Spleen (tissue), 11 donors: ENCODE results near the gene SLC25A43. TPM values are rescaled to one million over a fixed set of nuclear protein-coding genes. Genes with fewer than 3 reads are reported as not detected.

Source experiments
- DNase-seq: peaks from one replicate; pipeline ENCODE4 v3.0.0-alpha.2; 2020
- H3K27ac ChIP-seq, 8 donors: fragments of 200-600 bp; sonication (generic) in 7 of 8; 1 replicate in 4 of 8; 2 replicates in 4 of 8; pipeline versions ENCODE4 v1.5.0 to v1.8.0; 2016 to 2021; ENCODE audit warnings: inconsistent platforms in 4 of 8, mild to moderate bottlenecking in 4 of 8, moderate library complexity in 1 of 8
- H3K27me3 ChIP-seq, 7 donors: fragments of 200-600 bp; sonication (generic) in 6 of 7; replicated peaks in 1 of 7; 1 replicate in 4 of 7; 2 replicates in 3 of 7; pipeline versions ENCODE4 v1.5.0 to v1.8.0; 2016 to 2021; ENCODE audit warnings: inconsistent platforms in 3 of 7, mild to moderate bottlenecking in 1 of 7
- H3K36me3 ChIP-seq, 6 donors: fragments of 200-600 bp; sonication (generic) in 5 of 6; 1 replicate in 4 of 6; 2 replicates in 2 of 6; pipeline versions ENCODE4 v1.5.0 to v1.8.0; 2016 to 2021; ENCODE audit warnings: inconsistent platforms in 2 of 6
- H3K4me1 ChIP-seq, 6 donors: fragments of 200-600 bp; sonication (generic) in 5 of 6; 1 replicate in 3 of 6; 2 replicates in 3 of 6; pipeline versions ENCODE4 v1.5.0 to v1.8.0; 2016 to 2021; ENCODE audit warnings: inconsistent platforms in 3 of 6
- H3K4me3 ChIP-seq, 8 donors: fragments of 200-600 bp; sonication (generic) in 7 of 8; 1 replicate in 4 of 8; 2 replicates in 4 of 8; pipeline versions ENCODE4 v1.5.0 to v1.8.0; 2016 to 2021; ENCODE audit warnings: inconsistent platforms in 4 of 8, mild to moderate bottlenecking in 4 of 8, moderate library complexity in 2 of 8
- H3K9me3 ChIP-seq, 8 donors: fragments of 200-600 bp; sonication (generic) in 7 of 8; 1 replicate in 4 of 8; 2 replicates in 4 of 8; pipeline versions ENCODE4 v1.5.0 to v1.8.0; 2016 to 2021; ENCODE audit warnings: inconsistent platforms in 4 of 8
- POLR2A ChIP-seq, 3 donors: fragments of 450-650 bp; IDR thresholded peaks; one replicate each; pipeline ENCODE4 v1.5.1; 2017; ENCODE audit warnings: antibody characterized with exemption in 3 of 3, mild to moderate bottlenecking in 1 of 3
- POLR2AphosphoS5 ChIP-seq, 3 donors: sonication (generic); formaldehyde crosslinking; IDR thresholded peaks; one replicate each; pipeline ENCODE4 v1.5.1; 2017; ENCODE audit warnings: antibody characterized with exemption in 3 of 3
- WGBS, 5 donors: extraction: QIAGEN DNeasy Blood & Tissue Kit in 3 of 5; methylation state at CpG; one replicate each; pipeline versions ENCODE4 v1.1.5 to v1.1.7; 2013 to 2018; 5-methylcytosine and 5-hydroxymethylcytosine counted together
- intact Hi-C: fragments of 100-400 bp; cut with DNase I; formaldehyde crosslinking; loops from one replicate; pipeline ENCODE4 v1.15.0; 2023; ENCODE audit warnings: low total_unique reads
- polyA plus RNA-seq, 3 donors: library from polyadenylated mRNA; stranded (reverse); fragments of 200-250 nt; gene quantifications; one replicate each; pipeline ENCODE4 v1.2.1, GENCODE V29; 2013
- total RNA-seq, 7 donors: library from RNA; depleted of rRNA in 3 of 7; stranded (reverse); fragments of >200 nt in 3 of 7; fragmentation: NEBNext Ultra II Directional in 4 of 7; extraction: Animal tissue kit (Norgen Biotek cat#: 25700) in 4 of 7; gene quantifications; one replicate each; pipeline versions ENCODE4 v1.1.0 to v1.2.1, GENCODE V29; 2016 to 2021
- TF ChIP-seq, protein P1 (sequence below), 11 experiments: fragments of 200-600 bp in 7 of 11; fragments of 450-650 bp in 4 of 11; sonication (generic) in 4 of 11; IDR thresholded peaks in 8 of 11; conservative IDR thresholded peaks in 3 of 11; 1 replicate in 7 of 11; 2 replicates in 4 of 11; pipeline versions ENCODE4 v1.4.0 to v1.8.0; 2016 to 2021; ENCODE audit warnings: antibody characterized with exemption in 11 of 11, inconsistent platforms in 4 of 11, mild to moderate bottlenecking in 1 of 11
- donor health status: healthy with polysubstance abuse.
- donor health status: DM: no; HTN: no; CAD: no; lungs with moderate emphysema.
- donor health status: DM: no; HTN: no; CAD: no.
- donor health status: Bipolar disorder and iron deficiency.
- donor health status: healthy.
- donor health status: DM: no; HTN: no; CAD: no.
- donor health status: DM: yes; HTN: yes; CAD: no.

The SLC25A43 gene
- total and polyA plus RNA-seq, 10 donors = 5.5 to 13.7 (median 9.5) TPM

- no peak overlapping the region for H3K27ac ChIP-seq
- intact Hi-C loops = no loop called here
- H3K4me3 ChIP-seq = no peak overlapping the region
- no peaks in the 10 kb centered on the region for H3K27me3 ChIP-seq
- WGBS, 5 donors = 46 to 72% (median 62%) methylated on average over 7 of the region's 7 CpGs
- no peak for DNase-seq
- no peaks in the 10 kb centered on the region for H3K9me3 ChIP-seq
- no peaks in the 10 kb centered on the region for H3K36me3 ChIP-seq
- TF ChIP-seq POLR2AphosphoS5 (IDR thresholded peaks at IDR 0.05) (no peak), POLR2A (IDR thresholded peaks at IDR 0.05) (no peak)
- TF ChIP-seq, protein P1, sequence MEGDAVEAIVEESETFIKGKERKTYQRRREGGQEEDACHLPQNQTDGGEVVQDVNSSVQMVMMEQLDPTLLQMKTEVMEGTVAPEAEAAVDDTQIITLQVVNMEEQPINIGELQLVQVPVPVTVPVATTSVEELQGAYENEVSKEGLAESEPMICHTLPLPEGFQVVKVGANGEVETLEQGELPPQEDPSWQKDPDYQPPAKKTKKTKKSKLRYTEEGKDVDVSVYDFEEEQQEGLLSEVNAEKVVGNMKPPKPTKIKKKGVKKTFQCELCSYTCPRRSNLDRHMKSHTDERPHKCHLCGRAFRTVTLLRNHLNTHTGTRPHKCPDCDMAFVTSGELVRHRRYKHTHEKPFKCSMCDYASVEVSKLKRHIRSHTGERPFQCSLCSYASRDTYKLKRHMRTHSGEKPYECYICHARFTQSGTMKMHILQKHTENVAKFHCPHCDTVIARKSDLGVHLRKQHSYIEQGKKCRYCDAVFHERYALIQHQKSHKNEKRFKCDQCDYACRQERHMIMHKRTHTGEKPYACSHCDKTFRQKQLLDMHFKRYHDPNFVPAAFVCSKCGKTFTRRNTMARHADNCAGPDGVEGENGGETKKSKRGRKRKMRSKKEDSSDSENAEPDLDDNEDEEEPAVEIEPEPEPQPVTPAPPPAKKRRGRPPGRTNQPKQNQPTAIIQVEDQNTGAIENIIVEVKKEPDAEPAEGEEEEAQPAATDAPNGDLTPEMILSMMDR (IDR thresholded peaks at IDR 0.05 in 8 of 11, conservative IDR thresholded peaks at IDR 0.05 in 3 of 11) = no peak
- no peaks in the 10 kb centered on the region for H3K4me1 ChIP-seq
Observed at GRCh38 chrX:119389871-119390501, 9.2 kb upstream of the SLC25A43 start.

DNA sequence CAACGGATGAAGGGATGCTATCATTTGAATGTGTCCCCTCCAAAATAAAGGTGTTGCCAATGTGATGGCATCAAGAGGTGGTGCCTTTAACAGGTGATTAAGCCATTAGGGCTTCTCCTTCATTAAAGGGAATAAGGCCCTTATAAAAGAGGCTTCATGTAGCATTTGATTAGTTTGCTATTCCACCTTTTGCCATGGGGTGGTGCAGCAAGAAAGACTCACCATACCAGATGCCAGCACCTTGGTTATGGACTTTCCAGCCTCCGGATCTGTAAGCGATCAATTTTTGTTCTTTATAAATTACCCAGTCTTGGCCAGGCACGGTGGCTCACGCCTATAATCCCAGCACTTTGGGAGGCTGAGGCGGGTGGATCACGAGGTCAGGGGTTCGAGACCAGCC is 7.9 kb upstream of the SLC25A43 start:
- H3K27me3 ChIP-seq = no peaks in the 10 kb centered on the region
- no peaks in the 10 kb centered on the region for H3K9me3 ChIP-seq
- no peak for TF ChIP-seq POLR2A (IDR thresholded peaks at IDR 0.05)
- TF ChIP-seq POLR2AphosphoS5 (IDR thresholded peaks at IDR 0.05) = no peak
- TF ChIP-seq, protein P1 (IDR thresholded peaks at IDR 0.05 in 8 of 11, conservative IDR thresholded peaks at IDR 0.05 in 3 of 11) = peak in 2 of 11 experiments; percentile 6 to 18
- H3K27ac ChIP-seq = no peak overlapping the region
- intact Hi-C loops = no loop called here
- no peak overlapping the region for H3K4me3 ChIP-seq
- no peak for DNase-seq
- no peaks in the 10 kb centered on the region for H3K4me1 ChIP-seq
- WGBS, 5 donors = 56 to 78% (median 65%) methylated on average over 4 to 8 of the region's 8 CpGs
- no peaks in the 10 kb centered on the region for H3K36me3 ChIP-seq

- Histone ChIP-seq H3K36me3 (no peaks in the 10 kb centered on the region), H3K27me3 (no peaks in the 10 kb centered on the region), H3K27ac (no peak overlapping the region), H3K4me1 (peaks cover 0 to 2% (median under 1%) of the 10 kb centered on the region in 6 donors), H3K9me3 (no peaks in the 10 kb centered on the region), H3K4me3 (no peak overlapping the region)
- TF ChIP-seq POLR2AphosphoS5 (IDR thresholded peaks at IDR 0.05) = no peak
- TF ChIP-seq POLR2A (IDR thresholded peaks at IDR 0.05) = no peak
- TF ChIP-seq, protein P1 (IDR thresholded peaks at IDR 0.05 in 8 of 11, conservative IDR thresholded peaks at IDR 0.05 in 3 of 11) = no peak
- no peak for DNase-seq
- intact Hi-C loops = no loop called here
- 80 to 91% (median 82%) methylated on average over 2 of the region's 2 CpGs for WGBS, 5 donors
Observed at GRCh38 chrX:119393144-119393543, 6.0 kb upstream of the SLC25A43 start.

- intact Hi-C loops = no loop called here
- Histone ChIP-seq H3K27me3 (peaks cover 0 to 10% (median 0%) of the 10 kb centered on the region in 7 donors), H3K4me3 (peak overlapping the region; percentile 30 to 84 (median 55)), H3K36me3 (no peaks in the 10 kb centered on the region), H3K4me1 (peaks cover 0 to 21% (median 17%) of the 10 kb centered on the region in 6 donors), H3K27ac (peak overlapping the region in 7 of 8 donors; percentile 56 to 87 (median 80)), H3K9me3 (no peaks in the 10 kb centered on the region)
- 0 to 23% (median 5%) methylated on average over 1 to 3 of the region's 3 CpGs for WGBS, 5 donors
- TF ChIP-seq, protein P1 (IDR thresholded peaks at IDR 0.05 in 8 of 11, conservative IDR thresholded peaks at IDR 0.05 in 3 of 11) = no peak
- TF ChIP-seq POLR2AphosphoS5 (IDR thresholded peaks at IDR 0.05) = no peak
- TF ChIP-seq POLR2A (IDR thresholded peaks at IDR 0.05) = no peak
- no peak for DNase-seq
Observed at GRCh38 chrX:119398587-119398973, 556 bp upstream of the SLC25A43 start.
